ENCODE results near the gene MYMX. TPM values are rescaled to one million over a fixed set of nuclear protein-coding genes. Genes with fewer than 3 reads are reported as not detected.
"Not testable (repeated sequence)": the region's sequence is repeated elsewhere in the genome, so short reads cannot be mapped to it uniquely, and the experiment has no call there.

MYMX gene
- total RNA-seq, 3 donors from 2014 or later = not detected

- Mint-ChIP-seq H3K27me3 (ENCODE audit: low read depth) (no peaks in the 10 kb centered on the region), H3K9me3 (no peaks in the 10 kb centered on the region), H3K4me3 (no peak overlapping the region), H3K4me1 (ENCODE audit: low read depth) (peaks cover 7% of the 10 kb centered on the region), H3K36me3 (ENCODE audit: insufficient read depth) (no peaks in the 10 kb centered on the region)
- DNase-seq (no peak), ATAC-seq (no peak)
These were observed 36.3 kb upstream of the MYMX start for GRCh38 chr6:44180406-44180805.

- Mint-ChIP-seq H3K4me1 (ENCODE audit: low read depth) (peaks cover 8% of the 10 kb centered on the region), H3K36me3 (ENCODE audit: insufficient read depth) (no peaks in the 10 kb centered on the region), H3K4me3 (no peak overlapping the region), H3K27me3 (ENCODE audit: low read depth) (no peaks in the 10 kb centered on the region), H3K9me3 (no peaks in the 10 kb centered on the region)
- ATAC-seq (no peak), DNase-seq (no peak)
These were observed 35.8 kb upstream of the MYMX start for GRCh38 chr6:44180886-44181285.

GRCh38 chr6:44181784-44182183 lies 34.9 kb upstream of the MYMX start:
- H3K4me3 Mint-ChIP-seq; ATAC-seq; H3K27me3 Mint-ChIP-seq (ENCODE audit: low read depth); DNase-seq; H3K9me3 Mint-ChIP-seq; H3K36me3 Mint-ChIP-seq (ENCODE audit: insufficient read depth): not testable (repeated sequence)
- H3K4me1 Mint-ChIP-seq (ENCODE audit: low read depth) = peaks cover 11% of the 10 kb centered on the region

GRCh38 chr6:44182911-44183390 lies 33.8 kb upstream of the MYMX start:
- Mint-ChIP-seq H3K4me3 (no peak overlapping the region), H3K27me3 (ENCODE audit: low read depth) (peaks cover 3% of the 10 kb centered on the region), H3K4me1 (ENCODE audit: low read depth) (peaks cover 8% of the 10 kb centered on the region), H3K36me3 (ENCODE audit: insufficient read depth) (no peaks in the 10 kb centered on the region), H3K9me3 (no peaks in the 10 kb centered on the region)
- ATAC-seq = no peak
- DNase-seq = no peak

- H3K4me3 Mint-ChIP-seq = no peak overlapping the region
- H3K4me1 Mint-ChIP-seq (ENCODE audit: low read depth) = peaks cover 8% of the 10 kb centered on the region
- DNase-seq (no peak), ATAC-seq (no peak)
- no peaks in the 10 kb centered on the region for H3K36me3 Mint-ChIP-seq (ENCODE audit: insufficient read depth)
- H3K27me3 Mint-ChIP-seq (ENCODE audit: low read depth) = peaks cover 3% of the 10 kb centered on the region
- H3K9me3 Mint-ChIP-seq = no peaks in the 10 kb centered on the region
These were observed 32.9 kb upstream of the MYMX start for GRCh38 chr6:44183783-44184182.

GRCh38 chr6:44185356-44185755 lies 31.4 kb upstream of the MYMX start:
- not testable (repeated sequence) for H3K36me3 Mint-ChIP-seq (ENCODE audit: insufficient read depth); H3K27me3 Mint-ChIP-seq (ENCODE audit: low read depth); DNase-seq; H3K4me3 Mint-ChIP-seq; ATAC-seq; H3K9me3 Mint-ChIP-seq
- H3K4me1 Mint-ChIP-seq (ENCODE audit: low read depth) = peaks cover 12% of the 10 kb centered on the region

- Mint-ChIP-seq H3K36me3 (ENCODE audit: insufficient read depth) (no peaks in the 10 kb centered on the region), H3K9me3 (no peaks in the 10 kb centered on the region), H3K4me1 (ENCODE audit: low read depth) (peaks cover 12% of the 10 kb centered on the region), H3K27me3 (ENCODE audit: low read depth) (peaks cover 3% of the 10 kb centered on the region), H3K4me3 (peak overlapping the region; percentile 20)
- DNase-seq (no peak), ATAC-seq (peak; percentile 32 to 42)
These were observed 30.6 kb upstream of the MYMX start for GRCh38 chr6:44185953-44186634.

GRCh38 chr6:44186635-44187025 lies 30.1 kb upstream of the MYMX start:
- H3K9me3 Mint-ChIP-seq = no peaks in the 10 kb centered on the region
- no peak for ATAC-seq
- H3K4me3 Mint-ChIP-seq = no peak overlapping the region
- DNase-seq = no peak
- peaks cover 12% of the 10 kb centered on the region for H3K4me1 Mint-ChIP-seq (ENCODE audit: low read depth)
- no peaks in the 10 kb centered on the region for H3K36me3 Mint-ChIP-seq (ENCODE audit: insufficient read depth)
- peaks cover 3% of the 10 kb centered on the region for H3K27me3 Mint-ChIP-seq (ENCODE audit: low read depth)

- H3K4me1 Mint-ChIP-seq (ENCODE audit: low read depth) = peaks cover 12% of the 10 kb centered on the region
- DNase-seq = no peak
- no peaks in the 10 kb centered on the region for H3K9me3 Mint-ChIP-seq
- H3K4me3 Mint-ChIP-seq = no peak overlapping the region
- ATAC-seq = no peak
- peaks cover 14% of the 10 kb centered on the region for H3K27me3 Mint-ChIP-seq (ENCODE audit: low read depth)
- no peaks in the 10 kb centered on the region for H3K36me3 Mint-ChIP-seq (ENCODE audit: insufficient read depth)
These were observed 27.9 kb upstream of the MYMX start for GRCh38 chr6:44188819-44189218.

- Mint-ChIP-seq H3K4me1 (ENCODE audit: low read depth) (peaks cover 12% of the 10 kb centered on the region), H3K9me3 (no peaks in the 10 kb centered on the region), H3K36me3 (ENCODE audit: insufficient read depth) (no peaks in the 10 kb centered on the region), H3K27me3 (ENCODE audit: low read depth) (peaks cover 14% of the 10 kb centered on the region), H3K4me3 (no peak overlapping the region)
- no peak for DNase-seq
- ATAC-seq = no peak
These were observed 27.5 kb upstream of the MYMX start for GRCh38 chr6:44189257-44189656.

- Mint-ChIP-seq H3K4me1 (ENCODE audit: low read depth) (peaks cover 10% of the 10 kb centered on the region), H3K9me3 (no peaks in the 10 kb centered on the region), H3K36me3 (ENCODE audit: insufficient read depth) (no peaks in the 10 kb centered on the region), H3K4me3 (no peak overlapping the region), H3K27me3 (ENCODE audit: low read depth) (peaks cover 14% of the 10 kb centered on the region)
- ATAC-seq (peak; percentile 76 to 80), DNase-seq (no peak)
These were observed 26.0 kb upstream of the MYMX start for GRCh38 chr6:44190715-44191114.

GRCh38 chr6:44192428-44193041 lies 24.2 kb upstream of the MYMX start:
- peaks cover 4% of the 10 kb centered on the region for H3K4me1 Mint-ChIP-seq (ENCODE audit: low read depth)
- DNase-seq = no peak
- H3K4me3 Mint-ChIP-seq = no peak overlapping the region
- no peak for ATAC-seq
- peaks cover 11% of the 10 kb centered on the region for H3K27me3 Mint-ChIP-seq (ENCODE audit: low read depth)
- no peaks in the 10 kb centered on the region for H3K9me3 Mint-ChIP-seq
- no peaks in the 10 kb centered on the region for H3K36me3 Mint-ChIP-seq (ENCODE audit: insufficient read depth)

GRCh38 chr6:44193307-44193910 lies 23.3 kb upstream of the MYMX start:
- no peak overlapping the region for H3K4me3 Mint-ChIP-seq
- H3K27me3 Mint-ChIP-seq (ENCODE audit: low read depth) = peaks cover 11% of the 10 kb centered on the region
- no peaks in the 10 kb centered on the region for H3K36me3 Mint-ChIP-seq (ENCODE audit: insufficient read depth)
- DNase-seq = no peak
- no peak for ATAC-seq
- H3K4me1 Mint-ChIP-seq (ENCODE audit: low read depth) = peaks cover 4% of the 10 kb centered on the region
- H3K9me3 Mint-ChIP-seq = no peaks in the 10 kb centered on the region

- no peaks in the 10 kb centered on the region for H3K36me3 Mint-ChIP-seq (ENCODE audit: insufficient read depth)
- H3K4me1 Mint-ChIP-seq (ENCODE audit: low read depth) = peaks cover 4% of the 10 kb centered on the region
- no peaks in the 10 kb centered on the region for H3K9me3 Mint-ChIP-seq
- H3K27me3 Mint-ChIP-seq (ENCODE audit: low read depth) = peaks cover 11% of the 10 kb centered on the region
- no peak for ATAC-seq
- DNase-seq = no peak
- no peak overlapping the region for H3K4me3 Mint-ChIP-seq
These were observed 22.4 kb upstream of the MYMX start for GRCh38 chr6:44194326-44194725.

GRCh38 chr6:44196351-44196750 lies 20.4 kb upstream of the MYMX start:
- H3K9me3 Mint-ChIP-seq; H3K4me1 Mint-ChIP-seq (ENCODE audit: low read depth); DNase-seq; ATAC-seq; H3K36me3 Mint-ChIP-seq (ENCODE audit: insufficient read depth); H3K4me3 Mint-ChIP-seq: not testable (repeated sequence)
- H3K27me3 Mint-ChIP-seq (ENCODE audit: low read depth) = peaks cover 18% of the 10 kb centered on the region
